GM19351 (cell line): Measurements from ENCODE around the gene VIM.
"Not testable (repeated sequence)": the region's sequence is repeated elsewhere in the genome, so short reads cannot be mapped to it uniquely, and the experiment has no call there.

Experiments used
- ATAC-seq: cut with Tn5 transposase; IDR thresholded peaks from one replicate; pipeline ENCODE4 v1.9.1; 2021; ENCODE audit warnings: mild to moderate bottlenecking, moderate library complexity; ENCODE audit not compliant: unreplicated experiment

VIM gene

DNA sequence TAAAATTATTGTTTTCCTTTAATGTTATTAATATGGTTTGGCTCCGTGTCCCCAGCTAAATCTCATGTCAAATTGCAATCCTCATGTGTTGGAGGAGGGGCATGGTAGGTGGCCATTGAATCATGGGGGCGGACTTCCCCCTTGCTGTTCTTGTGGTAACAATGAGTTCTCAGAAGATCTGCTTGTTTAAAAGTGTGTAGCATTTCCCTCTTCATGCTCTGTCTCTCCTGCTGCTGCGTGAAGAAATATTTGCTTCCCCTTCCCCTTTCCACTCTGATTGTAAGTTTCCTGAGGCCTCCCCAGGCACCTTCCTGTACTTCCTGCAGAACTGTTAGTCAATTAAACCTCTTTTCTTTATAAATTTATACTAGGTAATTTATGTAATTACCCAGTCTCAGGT lies 27.5 kb downstream of the VIM start:
- no peak for ATAC-seq

DNA sequence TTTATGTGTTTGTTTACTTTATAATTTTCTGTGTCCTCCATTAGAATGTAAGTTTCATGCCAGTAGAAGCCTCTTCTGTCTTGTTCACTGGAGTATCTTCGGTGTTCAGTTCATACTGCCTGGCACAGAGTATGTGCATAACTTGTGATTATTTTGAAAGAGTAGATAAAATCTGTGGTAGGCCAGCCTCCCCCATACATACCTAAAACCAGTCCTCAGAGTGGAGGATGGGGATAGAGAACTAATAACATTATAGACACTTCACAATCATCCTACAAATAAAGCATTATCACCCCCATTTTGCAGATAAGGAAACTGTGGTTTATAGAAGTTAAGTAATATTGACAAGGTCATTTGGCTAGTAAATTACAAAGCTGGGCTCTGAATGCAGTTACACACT lies 28.0 kb downstream of the VIM start:
- ATAC-seq = no peak

DNA sequence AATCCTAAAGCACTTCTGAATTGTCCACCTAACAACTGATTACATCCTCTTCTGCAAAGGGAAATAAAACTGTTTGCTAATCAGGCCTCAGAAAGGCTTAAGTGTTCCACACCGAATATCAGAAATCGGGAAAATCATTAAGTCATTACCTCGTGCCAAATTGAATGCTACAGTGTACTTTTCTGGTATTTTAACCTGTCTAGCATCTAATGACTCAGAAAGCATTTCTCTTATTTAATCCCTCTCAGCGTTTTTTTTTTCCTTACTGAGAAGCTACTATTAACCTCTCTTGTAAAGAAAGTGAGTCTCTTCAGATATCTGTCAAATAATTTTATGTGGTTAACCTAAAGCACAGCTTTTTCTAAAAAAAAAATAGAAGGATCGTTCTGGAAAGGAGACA lies 28.6 kb downstream of the VIM start:
- no peak for ATAC-seq

DNA sequence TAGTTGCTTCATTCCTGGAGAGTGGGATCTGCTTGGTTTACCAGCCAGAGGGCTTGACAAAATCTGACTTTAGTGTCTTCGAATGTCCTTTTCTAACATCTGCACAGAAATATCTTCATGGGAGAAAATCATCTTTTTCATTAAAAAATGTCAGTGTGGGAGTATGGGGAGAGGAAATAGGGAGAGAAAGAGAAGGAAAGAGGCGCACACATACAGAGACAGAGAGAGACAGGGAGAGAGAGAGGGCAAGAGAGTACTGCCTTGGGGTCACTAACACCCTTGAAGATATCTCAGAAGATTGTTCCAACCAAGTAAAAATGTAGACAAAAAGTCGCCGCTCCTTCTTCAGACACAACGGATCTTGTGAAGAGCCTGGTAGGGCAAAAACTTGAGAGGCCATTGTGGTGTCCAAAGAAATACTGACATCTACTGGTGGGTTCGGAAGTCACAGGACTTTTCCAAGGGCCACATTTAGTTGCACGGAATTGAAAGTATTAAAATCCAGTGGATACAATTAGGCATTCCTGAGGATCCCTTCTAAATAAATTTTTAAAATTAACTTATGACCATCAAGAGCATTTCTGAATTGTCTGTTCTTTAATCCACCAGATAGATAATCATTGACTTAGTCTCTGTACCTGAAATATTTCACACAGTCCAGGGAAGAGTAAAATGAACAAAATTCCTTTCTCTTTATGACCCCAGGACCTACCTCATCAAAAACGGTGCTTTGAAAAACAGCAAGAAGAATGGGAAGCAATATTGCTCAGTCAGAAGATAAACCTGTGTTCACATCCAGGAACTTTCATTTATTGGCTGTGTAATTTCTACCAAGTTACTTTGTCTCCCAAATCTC lies 29.7 kb downstream of the VIM start:
- ATAC-seq = peak; percentile 90

DNA sequence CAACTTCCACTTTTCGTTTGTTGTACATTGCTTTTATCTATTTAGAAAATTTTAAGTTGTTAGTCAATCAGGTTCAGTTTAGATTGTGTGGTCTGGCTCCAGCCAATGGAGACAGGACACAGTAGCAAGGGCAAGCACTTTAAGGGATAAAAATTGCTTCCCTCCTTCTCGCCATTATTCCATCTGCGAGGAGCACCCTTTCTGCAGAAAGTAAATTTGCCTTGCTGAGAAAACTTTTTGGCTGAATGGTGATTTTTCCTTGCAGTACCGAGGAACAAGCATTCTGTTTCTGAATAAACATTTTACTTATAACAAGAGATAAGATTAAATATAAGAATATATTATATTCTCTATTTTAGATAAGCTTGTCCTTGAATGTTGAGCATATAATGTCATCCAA lies 34.5 kb downstream of the VIM start:
- ATAC-seq = no peak

DNA sequence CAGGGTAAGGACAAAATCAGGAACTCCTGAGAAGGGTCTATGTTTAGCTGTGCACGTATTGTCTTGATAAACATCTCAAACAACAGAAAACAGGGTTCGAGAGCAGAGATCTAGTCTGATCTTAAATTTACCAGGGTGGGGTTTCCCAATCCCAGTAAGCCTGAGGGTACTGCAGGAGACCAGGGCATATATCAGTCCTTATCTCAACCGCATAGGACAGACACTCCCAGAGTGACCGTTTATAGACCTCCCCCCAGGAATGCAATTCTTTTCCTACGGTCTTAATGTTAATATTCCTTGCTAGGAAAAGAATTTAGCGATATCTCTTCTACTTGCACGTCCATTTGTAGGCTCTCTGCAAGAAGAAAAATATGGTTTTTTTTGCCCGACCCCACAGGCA lies 35.5 kb downstream of the VIM start:
- no peak for ATAC-seq

DNA sequence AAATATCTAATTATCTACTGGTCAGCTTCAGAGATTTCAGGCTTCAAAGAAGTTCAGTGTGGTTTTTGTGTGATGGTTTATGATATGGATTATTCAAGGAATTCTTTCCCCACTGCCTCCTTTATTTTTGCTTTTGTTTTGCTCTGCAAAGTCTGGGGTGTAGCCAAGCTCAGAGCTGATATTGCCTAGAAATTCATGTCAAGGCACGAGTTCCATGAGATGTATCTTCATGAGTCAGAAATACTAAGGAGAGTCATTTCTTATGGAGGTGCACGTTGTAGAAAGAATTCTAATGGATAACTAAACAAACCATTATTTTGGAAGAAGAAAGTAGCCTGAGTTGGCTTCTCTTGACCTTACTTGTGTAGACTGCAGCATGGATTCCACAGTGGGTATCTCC lies 37.4 kb downstream of the VIM start:
- ATAC-seq = no peak

DNA sequence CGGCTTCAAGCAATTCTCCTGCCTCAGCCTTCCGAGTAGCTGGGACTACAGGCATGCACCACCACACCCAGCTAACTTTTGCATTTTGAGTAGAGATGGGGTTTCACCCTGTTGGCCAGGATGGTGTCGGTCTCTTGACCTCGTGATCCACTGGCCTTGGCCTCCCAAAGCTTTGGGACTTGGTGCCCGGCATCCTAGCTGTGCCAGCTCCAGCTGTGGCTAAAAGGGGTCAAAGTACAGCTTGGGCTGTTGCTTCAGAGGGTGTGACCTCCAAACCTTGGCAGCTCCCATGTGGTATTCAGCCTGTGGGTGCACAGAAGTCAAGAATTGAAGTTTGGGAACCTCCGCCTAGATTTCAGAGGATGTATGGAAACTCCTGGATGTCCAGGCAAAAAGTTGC lies 38.5 kb downstream of the VIM start:
- ATAC-seq = not testable (repeated sequence)

DNA sequence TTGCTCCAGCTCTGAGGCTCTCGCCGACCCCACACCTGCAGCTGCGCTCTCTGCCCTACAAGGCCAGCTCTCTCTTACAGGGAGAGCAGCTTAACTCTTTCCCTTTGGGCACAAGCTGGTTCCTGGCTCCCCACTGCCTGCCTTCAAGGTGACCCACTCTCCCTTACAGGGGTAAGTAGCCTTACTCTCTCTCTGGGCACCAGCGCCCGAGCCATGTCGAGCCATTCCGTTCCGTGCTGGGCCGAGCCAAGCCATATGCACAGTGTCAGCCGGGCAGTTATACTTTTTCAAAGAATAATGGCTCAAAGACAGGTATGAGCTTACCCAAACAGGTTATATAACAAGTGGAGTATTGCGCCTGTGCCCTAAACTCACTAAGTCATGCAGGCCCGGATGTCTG lies 44.6 kb downstream of the VIM start:
- no peak for ATAC-seq

DNA sequence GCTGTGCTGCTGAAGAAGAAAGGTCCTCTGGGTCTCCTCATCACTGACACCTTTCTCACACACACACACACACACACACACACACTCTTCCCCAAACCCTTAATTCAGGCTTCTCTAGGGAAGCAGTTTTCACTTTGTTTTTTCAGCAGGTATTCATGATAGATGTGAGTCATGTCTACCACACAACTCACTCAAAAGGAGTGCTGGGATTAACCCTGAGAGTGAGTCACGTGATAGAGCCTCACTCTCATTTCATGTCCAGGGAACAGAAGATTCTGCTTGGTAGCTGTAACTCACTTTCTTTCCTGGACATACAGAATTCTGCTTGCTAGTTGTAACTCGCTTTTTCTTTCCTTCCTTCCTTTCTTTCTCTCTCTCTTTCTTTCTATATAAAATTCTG lies 45.4 kb downstream of the VIM start:
- ATAC-seq = no peak

DNA sequence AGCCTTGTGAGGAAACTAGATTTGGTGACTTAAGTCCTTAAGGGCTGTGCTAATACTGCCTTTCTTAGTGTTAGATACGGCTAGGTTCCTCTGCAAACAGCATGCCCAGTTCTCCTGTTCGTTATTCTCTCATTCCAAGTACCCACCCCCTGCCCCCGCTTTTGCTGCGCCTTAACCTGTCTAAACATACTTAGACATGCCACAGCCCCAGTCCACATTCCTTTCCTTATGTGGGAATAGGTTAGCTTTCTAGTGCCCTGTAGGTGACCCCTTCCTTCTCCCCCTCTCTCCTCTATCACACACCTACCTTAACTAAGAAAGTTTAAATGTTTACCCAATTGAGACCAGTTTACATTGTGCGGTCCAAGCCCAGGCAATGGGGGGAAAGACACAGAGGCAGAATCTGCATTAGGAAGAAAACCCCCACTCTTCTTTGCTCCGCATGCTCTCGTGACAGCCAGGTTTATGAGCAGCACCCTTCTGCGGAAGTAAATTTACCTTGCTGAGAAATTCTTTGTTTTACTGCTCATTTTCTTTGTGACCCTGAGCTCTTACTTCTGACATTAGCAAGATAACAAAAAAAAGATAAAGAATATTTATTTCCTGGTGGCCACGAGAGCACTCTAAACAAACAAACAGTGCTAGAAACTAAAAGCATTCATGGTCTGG lies 48.8 kb downstream of the VIM start:
- ATAC-seq = no peak

DNA sequence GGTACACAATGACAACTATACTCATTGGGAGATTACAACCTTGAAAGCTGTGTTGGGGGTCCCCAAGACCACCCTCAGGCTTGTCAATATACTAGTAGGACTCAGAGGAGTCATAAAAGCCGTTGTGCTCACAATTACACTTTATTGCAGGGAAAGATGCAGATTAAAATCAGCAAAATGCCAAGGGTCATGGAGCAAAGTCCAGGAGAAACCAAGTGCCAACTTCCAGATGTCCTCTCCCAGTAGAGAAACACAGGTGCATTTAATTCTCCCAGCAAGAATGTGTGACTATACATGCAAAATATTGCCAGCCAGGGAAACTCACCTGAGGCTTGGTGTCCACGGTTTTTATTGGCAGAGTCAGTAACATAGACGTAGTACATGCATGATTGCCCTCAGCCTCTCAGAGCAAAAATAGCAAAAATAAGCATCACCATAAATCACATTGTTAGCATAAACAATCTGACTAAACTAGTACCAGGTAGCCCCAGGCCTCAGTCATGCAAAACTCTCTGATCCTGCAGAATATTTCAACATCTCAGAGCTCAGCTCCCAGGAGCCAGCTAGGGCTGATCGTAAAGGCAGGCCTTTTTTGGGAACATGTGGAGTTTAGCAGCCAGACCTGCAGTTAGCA lies 50.7 kb downstream of the VIM start:
- no peak for ATAC-seq

DNA sequence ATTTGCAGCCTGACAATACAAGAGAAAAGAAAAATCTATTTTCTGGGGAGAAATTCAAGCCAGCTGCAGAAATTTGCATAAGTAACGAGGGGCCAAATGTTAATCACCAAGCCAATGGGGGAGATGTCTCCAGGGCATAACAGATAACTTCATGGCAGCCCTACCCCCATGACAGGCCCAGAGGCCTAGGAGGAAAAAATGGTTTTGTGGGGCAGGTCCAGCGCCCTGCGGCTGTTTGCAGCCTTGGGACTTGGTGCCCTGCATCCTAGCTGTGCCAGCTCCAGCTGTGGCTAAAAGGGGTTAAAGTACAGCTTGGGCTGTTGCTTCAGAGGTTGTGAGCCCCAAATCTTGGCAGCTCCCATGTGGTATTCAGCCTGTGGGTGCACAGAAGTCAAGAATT lies 54.3 kb downstream of the VIM start:
- no peak for ATAC-seq

DNA sequence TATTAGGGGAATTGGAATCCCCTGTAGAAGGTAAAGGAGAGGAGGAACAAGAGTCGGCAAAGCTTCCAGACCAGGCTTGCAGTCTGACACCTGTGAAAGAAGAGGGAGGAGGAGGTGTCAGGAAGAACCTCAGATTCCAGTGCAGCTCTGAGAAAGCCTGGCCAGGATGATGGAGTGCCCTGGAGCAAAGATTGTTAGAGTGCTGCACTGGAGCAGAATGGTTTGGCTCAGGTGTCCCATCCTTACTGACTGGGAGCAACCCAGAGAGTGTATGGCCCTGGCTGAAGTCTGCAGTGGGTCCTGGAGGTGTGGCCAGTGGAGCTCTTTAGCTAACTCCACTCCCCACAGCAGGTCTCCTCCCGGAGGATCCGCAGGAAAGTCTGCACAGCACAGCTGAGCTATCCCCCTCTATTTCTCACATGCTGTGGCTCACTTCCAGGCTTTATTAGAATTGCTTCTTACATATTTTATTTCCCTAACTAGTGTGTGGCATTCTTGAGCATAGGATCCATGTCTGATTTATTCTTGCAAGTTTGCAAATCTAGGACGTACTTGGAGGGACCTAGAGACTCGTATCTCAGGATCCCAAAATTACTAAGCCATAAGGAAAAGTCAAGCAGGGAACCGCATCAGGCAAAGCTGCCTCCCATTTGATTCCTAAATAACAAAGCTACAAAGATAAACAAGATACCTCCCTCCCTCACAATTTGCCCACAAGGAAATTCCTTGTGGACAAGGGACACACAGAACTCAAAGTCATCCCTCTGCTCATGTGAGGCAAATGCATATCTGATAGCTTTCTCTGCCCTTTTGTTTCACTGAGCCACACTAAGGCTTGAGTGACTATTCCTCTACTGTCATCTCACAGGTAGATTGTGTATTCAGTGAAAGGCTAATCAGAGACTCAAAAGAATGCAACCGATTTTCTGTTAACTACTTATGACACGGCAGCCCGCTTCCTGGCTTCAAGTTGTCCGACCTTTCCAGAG lies 58.8 kb downstream of the VIM start:
- no peak for ATAC-seq
